NCI-H128 (cell line): ENCODE measurements around the gene KCNC4.

ENCODE experiments used
- DNase-seq: peaks from one replicate; lab custom pipeline; 2025; ENCODE audit not compliant: unreplicated experiment; lab: John Stamatoyannopoulos, UW

Gene KCNC4

GRCh38 chr1:110250749-110251148 is 40.6 kb downstream of the KCNC4 start:
- no peak for DNase-seq

- no peak for DNase-seq
Observed at GRCh38 chr1:110253213-110253612, 43.1 kb downstream of the KCNC4 start.

- DNase-seq, result no peak
Observed at GRCh38 chr1:110254604-110255391, 44.7 kb downstream of the KCNC4 start.

- DNase-seq, result no peak
Observed at GRCh38 chr1:110255392-110255787, 45.3 kb downstream of the KCNC4 start.

- no peak for DNase-seq
Observed at GRCh38 chr1:110258734-110259133, 48.6 kb downstream of the KCNC4 start.

GRCh38 chr1:110259770-110260169 is 49.7 kb downstream of the KCNC4 start:
- no peak for DNase-seq
